ENCODE results near the gene AFF4. TPM values are rescaled to one million over a fixed set of nuclear protein-coding genes. Genes with fewer than 3 reads are reported as not detected.
"Not testable (repeated sequence)": the region's sequence is repeated elsewhere in the genome, so short reads cannot be mapped to it uniquely, and the experiment has no call there.

The AFF4 gene
- total RNA-seq, 2 donors from 2014 or later: 33.3 to 58.1 TPM

- no peak for ATAC-seq
- DNase-seq: no peak
- intact Hi-C loops (cut with DNase I): no loop called here
Observed at GRCh38 chr5:132867046-132867451, 96.4 kb downstream of the AFF4 start.

GRCh38 chr5:132866342-132867045, 96.9 kb downstream of the AFF4 start, which contains the start of the genes GDF9 and UQCRQ:
GDF9 (minus strand) TSS chr5:132866469; CDS start chr5:132864533, 1,936 bp downstream.
UQCRQ (plus strand) TSS chr5:132866642; CDS start chr5:132866882, 240 bp downstream.
- DNase-seq: peak; percentile 96
- intact Hi-C loops (cut with DNase I): no loop called here
- peak; percentile 99 for ATAC-seq

- intact Hi-C loops (cut with DNase I): no loop called here
- ATAC-seq (peak in 1 of 2 donors; percentile 62), DNase-seq (no peak)
Observed at GRCh38 chr5:132865668-132866341, 97.6 kb downstream of the AFF4 start.

GRCh38 chr5:132860742-132861141, 102.7 kb downstream of the AFF4 start:
- DNase-seq (no peak), ATAC-seq (no peak)
- intact Hi-C loops (cut with DNase I): no loop called here

- ATAC-seq: no peak
Observed at GRCh38 chr5:132859889-132860437, 103.5 kb downstream of the AFF4 start.

GRCh38 chr5:132856011-132856410, 107.4 kb downstream of the AFF4 start:
- intact Hi-C loops (cut with DNase I): no loop called here
- DNase-seq (no peak), ATAC-seq (no peak)

More at GRCh38 chr5:132859889-132860437, 103.5 kb downstream of the AFF4 start:
- DNase-seq: no peak
- intact Hi-C loops (cut with DNase I): no loop called here

GRCh38 chr5:132854992-132855391, 108.4 kb downstream of the AFF4 start:
- ATAC-seq; DNase-seq; intact Hi-C loops (cut with DNase I): not testable (repeated sequence)

- DNase-seq (no peak), ATAC-seq (no peak)
- intact Hi-C loops (cut with DNase I): no loop called here
Observed at GRCh38 chr5:132854301-132854700, 109.1 kb downstream of the AFF4 start.

GRCh38 chr5:132853790-132854189, 109.6 kb downstream of the AFF4 start:
- intact Hi-C loops (cut with DNase I): no loop called here
- ATAC-seq (no peak), DNase-seq (no peak)

- no peak for ATAC-seq
- DNase-seq: no peak
- intact Hi-C loops (cut with DNase I): no loop called here
Observed at GRCh38 chr5:132853323-132853722, 110.1 kb downstream of the AFF4 start.

GRCh38 chr5:132850066-132850465, 113.4 kb downstream of the AFF4 start:
- no peak for ATAC-seq
- intact Hi-C loops (cut with DNase I): no loop called here
- no peak for DNase-seq

GRCh38 chr5:132849347-132849746, 114.1 kb downstream of the AFF4 start:
- DNase-seq (no peak), ATAC-seq (no peak)
- intact Hi-C loops (cut with DNase I): no loop called here

GRCh38 chr5:132848270-132848669, 115.2 kb downstream of the AFF4 start:
- ATAC-seq: no peak
- intact Hi-C loops (cut with DNase I): no loop called here

GRCh38 chr5:132841305-132841704, 122.1 kb downstream of the AFF4 start:
- DNase-seq (no peak), ATAC-seq (no peak)
- intact Hi-C loops (cut with DNase I): no loop called here

More at GRCh38 chr5:132848270-132848669, 115.2 kb downstream of the AFF4 start:
- no peak for DNase-seq

GRCh38 chr5:132840896-132841295, 122.5 kb downstream of the AFF4 start:
- ATAC-seq (no peak), DNase-seq (no peak)
- intact Hi-C loops (cut with DNase I): no loop called here

- ATAC-seq (no peak), DNase-seq (no peak)
- intact Hi-C loops (cut with DNase I): no loop called here
Observed at GRCh38 chr5:132840313-132840712, 123.1 kb downstream of the AFF4 start.

GRCh38 chr5:132839426-132840301, 123.8 kb downstream of the AFF4 start:
- intact Hi-C loops (cut with DNase I): no loop called here
- DNase-seq: no peak
- ATAC-seq: peak in 1 of 2 donors; percentile 53

GRCh38 chr5:132838516-132839282, 124.7 kb downstream of the AFF4 start:
- intact Hi-C loops (cut with DNase I): no loop called here
- ATAC-seq (no peak), DNase-seq (no peak)

- intact Hi-C loops (cut with DNase I): no loop called here
- DNase-seq (no peak), ATAC-seq (no peak)
Observed at GRCh38 chr5:132837868-132838267, 125.6 kb downstream of the AFF4 start.
